GM08714 (cell line): ENCODE data around the gene ZSCAN5A.
"Not testable (repeated sequence)": the region's sequence is repeated elsewhere in the genome, so short reads cannot be mapped to it uniquely, and the experiment has no call there.

Source experiments
- H3K4me3 ChIP-seq: fragments of 200-500 bp; sonication (Bioruptor generic); 2 replicates; pipeline ENCODE4 v1.5.1; 2014; ENCODE audit warnings: mild to moderate bottlenecking, low read length, inconsistent platforms
- ZNF274 ChIP-seq: IDR thresholded peaks from 2 replicates; pipeline ENCODE4 v1.6.1; 2012; ENCODE audit warnings: mild to moderate bottlenecking, low read depth, low read length

The ZSCAN5A gene

GRCh38 chr19:56314381-56315076 is at the start of gene ZSCAN5A:
Gene ZSCAN5A (minus strand): TSS chr19:56314839. CDS start chr19:56225046, 89,793 bp downstream.
- H3K4me3 ChIP-seq: peak within 1 kb of the TSS; percentile 75
- no peak for TF ChIP-seq ZNF274

GRCh38 chr19:56360841-56361240 is 46.2 kb upstream of the ZSCAN5A start:
- H3K4me3 ChIP-seq: no peak overlapping the region
- TF ChIP-seq ZNF274: no peak

GRCh38 chr19:56356944-56357343 is 42.3 kb upstream of the ZSCAN5A start:
- H3K4me3 ChIP-seq: no peak overlapping the region
- no peak for TF ChIP-seq ZNF274

- H3K4me3 ChIP-seq: no peak overlapping the region
- no peak for TF ChIP-seq ZNF274
Measured at GRCh38 chr19:56355517-56355916, 40.9 kb upstream of the ZSCAN5A start.

- H3K4me3 ChIP-seq: no peak overlapping the region
- TF ChIP-seq ZNF274: no peak
Measured at GRCh38 chr19:56351208-56351607, 36.6 kb upstream of the ZSCAN5A start.

- TF ChIP-seq ZNF274: no peak
- no peak overlapping the region for H3K4me3 ChIP-seq
Measured at GRCh38 chr19:56350416-56351045, 35.9 kb upstream of the ZSCAN5A start.

GRCh38 chr19:56348289-56348877 is 33.7 kb upstream of the ZSCAN5A start:
- no peak overlapping the region for H3K4me3 ChIP-seq
- TF ChIP-seq ZNF274: no peak

- H3K4me3 ChIP-seq: no peak overlapping the region
- no peak for TF ChIP-seq ZNF274
Measured at GRCh38 chr19:56347163-56347778, 32.6 kb upstream of the ZSCAN5A start.

- no peak overlapping the region for H3K4me3 ChIP-seq
- TF ChIP-seq ZNF274: no peak
Measured at GRCh38 chr19:56341948-56342347, 27.3 kb upstream of the ZSCAN5A start.

GRCh38 chr19:56339031-56339430 is 24.4 kb upstream of the ZSCAN5A start:
- not testable (repeated sequence) for H3K4me3 ChIP-seq

GRCh38 chr19:56337077-56337476 is 22.4 kb upstream of the ZSCAN5A start:
- not testable (repeated sequence) for H3K4me3 ChIP-seq

- H3K4me3 ChIP-seq: not testable (repeated sequence)
Measured at GRCh38 chr19:56335371-56335770, 20.7 kb upstream of the ZSCAN5A start.

- TF ChIP-seq ZNF274: no peak
- no peak overlapping the region for H3K4me3 ChIP-seq
Measured at GRCh38 chr19:56333506-56333905, 18.9 kb upstream of the ZSCAN5A start.

GRCh38 chr19:56332695-56333094 is 18.1 kb upstream of the ZSCAN5A start:
- no peak overlapping the region for H3K4me3 ChIP-seq
- TF ChIP-seq ZNF274: no peak

- H3K4me3 ChIP-seq: no peak overlapping the region
- TF ChIP-seq ZNF274: no peak
Measured at GRCh38 chr19:56324436-56324835, 9.8 kb upstream of the ZSCAN5A start.
